ENCODE measurements around the gene IL1B.

DNA sequence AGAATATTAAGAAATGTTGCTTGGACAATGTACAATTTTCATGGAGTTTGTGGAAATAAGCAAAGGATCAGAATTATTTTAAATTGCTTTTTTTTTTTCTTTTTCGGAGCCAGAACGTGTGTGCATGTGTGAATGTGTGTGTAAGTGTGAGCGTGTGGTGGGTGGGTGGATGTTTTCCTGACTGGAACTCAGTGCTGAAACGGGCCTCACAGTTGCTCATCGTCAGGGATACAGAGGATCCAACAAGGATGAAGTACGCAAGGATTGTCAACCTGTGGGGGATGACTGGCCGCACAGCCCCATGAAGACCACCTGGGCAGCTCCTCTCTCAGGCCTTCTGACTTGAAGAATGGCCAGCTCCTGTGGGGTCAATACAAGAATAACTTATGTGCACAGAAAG lies 17.5 kb downstream of the IL1B start:
- TF ChIP-seq, protein P1, sequence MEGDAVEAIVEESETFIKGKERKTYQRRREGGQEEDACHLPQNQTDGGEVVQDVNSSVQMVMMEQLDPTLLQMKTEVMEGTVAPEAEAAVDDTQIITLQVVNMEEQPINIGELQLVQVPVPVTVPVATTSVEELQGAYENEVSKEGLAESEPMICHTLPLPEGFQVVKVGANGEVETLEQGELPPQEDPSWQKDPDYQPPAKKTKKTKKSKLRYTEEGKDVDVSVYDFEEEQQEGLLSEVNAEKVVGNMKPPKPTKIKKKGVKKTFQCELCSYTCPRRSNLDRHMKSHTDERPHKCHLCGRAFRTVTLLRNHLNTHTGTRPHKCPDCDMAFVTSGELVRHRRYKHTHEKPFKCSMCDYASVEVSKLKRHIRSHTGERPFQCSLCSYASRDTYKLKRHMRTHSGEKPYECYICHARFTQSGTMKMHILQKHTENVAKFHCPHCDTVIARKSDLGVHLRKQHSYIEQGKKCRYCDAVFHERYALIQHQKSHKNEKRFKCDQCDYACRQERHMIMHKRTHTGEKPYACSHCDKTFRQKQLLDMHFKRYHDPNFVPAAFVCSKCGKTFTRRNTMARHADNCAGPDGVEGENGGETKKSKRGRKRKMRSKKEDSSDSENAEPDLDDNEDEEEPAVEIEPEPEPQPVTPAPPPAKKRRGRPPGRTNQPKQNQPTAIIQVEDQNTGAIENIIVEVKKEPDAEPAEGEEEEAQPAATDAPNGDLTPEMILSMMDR (IDR thresholded peaks at IDR 0.05; ENCODE audit: poor library complexity, severe bottlenecking) = no peak
- TF ChIP-seq SMC3 (conservative IDR thresholded peaks at IDR 0.05; ENCODE audit: poor library complexity) = no peak
- no peak for TF ChIP-seq EZH2 (IDR thresholded peaks at IDR 0.05; ENCODE audit: borderline replicate concordance, insufficient read depth, low read length, poor library complexity, severe bottlenecking)
- no peak for TF ChIP-seq EP300 (conservative IDR thresholded peaks at IDR 0.05; ENCODE audit: poor library complexity, severe bottlenecking)
- TF ChIP-seq POLR2AphosphoS5 (IDR thresholded peaks at IDR 0.05) = no peak
